Thymus (tissue), 11 donors: ENCODE results near the gene ING3. TPM values are rescaled to one million over a fixed set of nuclear protein-coding genes. Genes with fewer than 3 reads are reported as not detected.
"Not testable (repeated sequence)": the region's sequence is repeated elsewhere in the genome, so short reads cannot be mapped to it uniquely, and the experiment has no call there.

Experiments used
- DNase-seq, 9 donors: peaks; one replicate each; pipeline ENCODE4 v3.0.0-alpha.2; 2013; ENCODE audit warnings: low spot score in 9 of 9, low read depth in 6 of 9, missing footprints in 1 of 9
- H3K27ac ChIP-seq, 2 donors: one replicate each; pipeline ENCODE4 v1.5.1; 2013; ENCODE audit warnings: control low read depth in 1 of 2, low read depth in 1 of 2, low read length in 1 of 2, mild to moderate bottlenecking in 1 of 2, moderate library complexity in 1 of 2
- H3K27me3 ChIP-seq, 2 donors: one replicate each; pipeline ENCODE4 v1.5.1; 2013; ENCODE audit warnings: low read length in 1 of 2; ENCODE audit not compliant: control insufficient read depth in 2 of 2, insufficient read depth in 1 of 2
- H3K36me3 ChIP-seq, 2 donors: one replicate each; pipeline ENCODE4 v1.5.1; 2013; ENCODE audit warnings: low read length in 1 of 2, mild to moderate bottlenecking in 1 of 2, moderate library complexity in 1 of 2; ENCODE audit not compliant: control insufficient read depth in 2 of 2, insufficient read depth in 2 of 2
- H3K4me1 ChIP-seq, 2 donors: one replicate each; pipeline ENCODE4 v1.5.1; 2013; ENCODE audit warnings: low read length in 2 of 2; ENCODE audit not compliant: control insufficient read depth in 2 of 2, insufficient read depth in 2 of 2
- H3K4me3 ChIP-seq, 2 donors: one replicate each; pipeline ENCODE4 v1.5.1; 2013; ENCODE audit warnings: low read length in 2 of 2, control low read depth in 1 of 2, mild to moderate bottlenecking in 1 of 2
- H3K9me3 ChIP-seq, 2 donors: one replicate each; pipeline ENCODE4 v1.5.1; 2013; ENCODE audit warnings: low read length in 1 of 2, mild to moderate bottlenecking in 1 of 2; ENCODE audit not compliant: control insufficient read depth in 2 of 2, insufficient read depth in 1 of 2
- WGBS: extraction: QIAGEN DNeasy Blood & Tissue Kit; methylation state at CpG from one replicate; pipeline ENCODE4 v1.1.7; 2013; 5-methylcytosine and 5-hydroxymethylcytosine counted together
- polyA plus RNA-seq: library from polyadenylated mRNA; stranded (reverse); fragments of 200-250 nt; gene quantifications from one replicate; pipeline ENCODE4 v1.2.3, GENCODE V29; 2013
- total RNA-seq: library from RNA; stranded (reverse); fragments of 120-200 nt; gene quantifications from one replicate; pipeline ENCODE4 v1.2.4, GENCODE V29; 2013
- donor health status: healthy.

ING3 gene
- total and polyA plus RNA-seq, 2 donors: 16.4 to 27.2 TPM

- no peaks in the 10 kb centered on the region for H3K4me1 ChIP-seq
- no peak overlapping the region for H3K27ac ChIP-seq
- peaks cover 6 to 27% of the 10 kb centered on the region in 2 donors for H3K36me3 ChIP-seq
- no peaks in the 10 kb centered on the region for H3K9me3 ChIP-seq
- no peaks in the 10 kb centered on the region for H3K27me3 ChIP-seq
- H3K4me3 ChIP-seq: no peak overlapping the region
- no peak for DNase-seq
- 93% methylated on average over 1 of the region's 1 CpG for WGBS
These were observed 10.1 kb downstream of the ING3 start for GRCh38 chr7:120960714-120961113.

GRCh38 chr7:120961638-120962173 is 11.1 kb downstream of the ING3 start:
- Histone ChIP-seq H3K27ac (no peak overlapping the region), H3K36me3 (peaks cover 6 to 28% of the 10 kb centered on the region in 2 donors), H3K4me3 (no peak overlapping the region), H3K27me3 (no peaks in the 10 kb centered on the region), H3K9me3 (no peaks in the 10 kb centered on the region), H3K4me1 (no peaks in the 10 kb centered on the region)
- WGBS: 98% methylated on average over 1 of the region's 1 CpG
- DNase-seq: no peak

GRCh38 chr7:120964088-120964487 is 13.5 kb downstream of the ING3 start:
- Histone ChIP-seq H3K4me3 (no peak overlapping the region), H3K27ac (no peak overlapping the region), H3K27me3 (no peaks in the 10 kb centered on the region), H3K9me3 (no peaks in the 10 kb centered on the region), H3K4me1 (no peaks in the 10 kb centered on the region), H3K36me3 (peaks cover 19 to 40% of the 10 kb centered on the region in 2 donors)
- no peak for DNase-seq
- WGBS: 99% methylated on average over 1 of the region's 1 CpG

GRCh38 chr7:120966961-120967360 is 16.4 kb downstream of the ING3 start:
- H3K4me1 ChIP-seq: no peaks in the 10 kb centered on the region
- no peak overlapping the region for H3K27ac ChIP-seq
- peaks cover 20 to 57% of the 10 kb centered on the region in 2 donors for H3K36me3 ChIP-seq

GRCh38 chr7:120973849-120974248 is 23.3 kb downstream of the ING3 start:
- H3K27me3 ChIP-seq: no peaks in the 10 kb centered on the region
- H3K9me3 ChIP-seq: no peaks in the 10 kb centered on the region
- H3K36me3 ChIP-seq: peaks cover 7 to 65% of the 10 kb centered on the region in 2 donors
- DNase-seq: no peak
- H3K4me1 ChIP-seq: no peaks in the 10 kb centered on the region
- no peak overlapping the region for H3K27ac ChIP-seq
- no peak overlapping the region for H3K4me3 ChIP-seq
- WGBS: 94% methylated on average over 1 of the region's 1 CpG

More at GRCh38 chr7:120966961-120967360, 16.4 kb downstream of the ING3 start:
- Histone ChIP-seq H3K9me3 (no peaks in the 10 kb centered on the region), H3K27me3 (no peaks in the 10 kb centered on the region), H3K4me3 (no peak overlapping the region)
- no peak for DNase-seq

- no peak for DNase-seq
- Histone ChIP-seq H3K36me3 (peaks cover 0 to 18% of the 10 kb centered on the region in 2 donors), H3K27ac (no peak overlapping the region), H3K4me1 (no peaks in the 10 kb centered on the region), H3K4me3 (no peak overlapping the region), H3K27me3 (no peaks in the 10 kb centered on the region), H3K9me3 (no peaks in the 10 kb centered on the region)
- WGBS: 22% methylated on average over 1 of the region's 1 CpG
These were observed 29.4 kb downstream of the ING3 start for GRCh38 chr7:120979765-120980499.

GRCh38 chr7:120981117-120981516 is 30.5 kb downstream of the ING3 start:
- WGBS: 97% methylated on average over 1 of the region's 1 CpG
- no peak overlapping the region for H3K27ac ChIP-seq
- H3K27me3 ChIP-seq: no peaks in the 10 kb centered on the region
- H3K36me3 ChIP-seq: peaks cover 0 to 9% of the 10 kb centered on the region in 2 donors
- no peaks in the 10 kb centered on the region for H3K9me3 ChIP-seq
- no peak overlapping the region for H3K4me3 ChIP-seq
- no peaks in the 10 kb centered on the region for H3K4me1 ChIP-seq
- no peak for DNase-seq

- Histone ChIP-seq H3K27me3 (no peaks in the 10 kb centered on the region), H3K9me3 (no peaks in the 10 kb centered on the region), H3K27ac (no peak overlapping the region), H3K36me3 (peaks cover 0 to 4% of the 10 kb centered on the region in 2 donors), H3K4me1 (no peaks in the 10 kb centered on the region), H3K4me3 (no peak overlapping the region)
- DNase-seq: no peak
- 88% methylated on average over 4 of the region's 4 CpGs for WGBS
These were observed 31.5 kb downstream of the ING3 start for GRCh38 chr7:120981888-120982615.

- H3K4me1 ChIP-seq, DNase-seq, H3K9me3 ChIP-seq, H3K27me3 ChIP-seq, H3K36me3 ChIP-seq, H3K27ac ChIP-seq, H3K4me3 ChIP-seq: not testable (repeated sequence)
- 97% methylated on average over 5 of the region's 8 CpGs for WGBS
These were observed 33.0 kb downstream of the ING3 start for GRCh38 chr7:120983592-120983991.
